Activated CD4-positive, alpha-beta T cell treated with anti-CD3 and anti-CD28 coated beads, Interleukin-2, amount 50 U/mL, for 16 hours (primary cell): ENCODE data around the gene GTF3C6.
A peak's percentile ranks its signal among the peaks of the same experiment; 100 is the strongest.
"Not testable (repeated sequence)": the region's sequence is repeated elsewhere in the genome, so short reads cannot be mapped to it uniquely, and the experiment has no call there.

Experiments used
- DNase-seq: peaks from one replicate; pipeline ENCODE4 v3.0.0-alpha.2; 2020

The GTF3C6 gene

GRCh38 chr6:110980227-110980626 lies 21.7 kb downstream of the GTF3C6 start:
- DNase-seq: no peak

- DNase-seq: no peak
Measured at GRCh38 chr6:110980648-110981047, 22.1 kb downstream of the GTF3C6 start.

DNA sequence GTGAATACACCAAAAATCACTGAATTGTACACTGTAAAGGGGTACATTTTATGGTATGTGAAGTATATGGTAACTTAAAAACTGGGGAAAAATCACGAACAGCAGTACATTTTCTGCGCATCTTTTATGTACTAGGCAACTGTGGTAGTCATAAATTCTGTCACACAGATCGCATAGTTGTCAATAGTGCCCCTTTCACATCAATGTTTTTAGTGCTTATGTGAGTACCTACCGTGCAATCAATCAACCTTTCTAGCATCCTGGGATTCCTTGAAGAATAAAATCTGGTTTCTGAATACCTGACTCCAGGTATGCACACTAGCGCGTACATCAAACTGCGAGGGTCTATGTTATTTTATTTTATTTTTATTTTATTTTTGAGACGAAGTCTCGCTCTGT lies 22.7 kb downstream of the GTF3C6 start:
- no peak for DNase-seq

- no peak for DNase-seq
Measured at GRCh38 chr6:110990840-110991576, 32.5 kb downstream of the GTF3C6 start.

GRCh38 chr6:110996691-110997090 lies 38.2 kb downstream of the GTF3C6 start:
- DNase-seq: no peak

GRCh38 chr6:110999634-111000270 lies 41.2 kb downstream of the GTF3C6 start:
- peak; percentile 11 for DNase-seq

DNA sequence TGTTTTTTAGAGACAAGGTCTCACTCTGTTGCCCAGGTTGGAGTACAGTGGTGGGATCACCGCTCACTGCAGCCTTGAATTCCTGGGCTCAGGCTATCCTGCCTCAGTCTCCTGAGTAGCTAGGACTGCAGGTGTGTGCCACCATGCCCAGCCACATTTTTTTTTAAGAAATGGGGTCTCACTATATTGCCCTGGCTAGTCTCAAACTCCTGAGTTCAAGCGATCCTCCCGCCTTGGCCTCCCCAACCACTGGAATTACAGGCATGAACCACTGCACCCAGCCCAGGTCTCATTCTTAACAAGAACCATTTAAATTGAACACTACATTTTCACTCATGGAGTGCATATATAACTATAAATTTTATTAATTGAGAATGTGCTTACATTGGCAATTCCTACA lies 43.8 kb downstream of the GTF3C6 start:
- DNase-seq: no peak

- peak; percentile 34 for DNase-seq
Measured at GRCh38 chr6:111011360-111012142, 53.0 kb downstream of the GTF3C6 start.

DNA sequence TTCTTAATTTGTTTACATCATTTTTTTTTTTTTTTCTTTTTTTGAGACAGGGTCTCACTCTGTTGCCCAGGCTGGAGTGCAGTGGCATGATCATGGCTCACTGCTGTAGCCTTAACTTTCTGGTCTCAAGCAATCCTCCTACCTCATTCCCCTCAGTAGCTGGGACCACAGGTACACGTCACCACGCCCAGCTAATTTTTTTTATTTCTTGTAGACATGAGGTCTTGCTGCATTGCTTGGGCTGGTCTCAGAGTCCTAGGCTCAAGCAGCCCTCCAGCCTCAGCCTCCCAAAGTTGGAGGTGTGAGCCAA lies 53.6 kb downstream of the GTF3C6 start:
- DNase-seq: no peak

GRCh38 chr6:111012520-111012919 lies 54.0 kb downstream of the GTF3C6 start:
- DNase-seq: not testable (repeated sequence)

DNA sequence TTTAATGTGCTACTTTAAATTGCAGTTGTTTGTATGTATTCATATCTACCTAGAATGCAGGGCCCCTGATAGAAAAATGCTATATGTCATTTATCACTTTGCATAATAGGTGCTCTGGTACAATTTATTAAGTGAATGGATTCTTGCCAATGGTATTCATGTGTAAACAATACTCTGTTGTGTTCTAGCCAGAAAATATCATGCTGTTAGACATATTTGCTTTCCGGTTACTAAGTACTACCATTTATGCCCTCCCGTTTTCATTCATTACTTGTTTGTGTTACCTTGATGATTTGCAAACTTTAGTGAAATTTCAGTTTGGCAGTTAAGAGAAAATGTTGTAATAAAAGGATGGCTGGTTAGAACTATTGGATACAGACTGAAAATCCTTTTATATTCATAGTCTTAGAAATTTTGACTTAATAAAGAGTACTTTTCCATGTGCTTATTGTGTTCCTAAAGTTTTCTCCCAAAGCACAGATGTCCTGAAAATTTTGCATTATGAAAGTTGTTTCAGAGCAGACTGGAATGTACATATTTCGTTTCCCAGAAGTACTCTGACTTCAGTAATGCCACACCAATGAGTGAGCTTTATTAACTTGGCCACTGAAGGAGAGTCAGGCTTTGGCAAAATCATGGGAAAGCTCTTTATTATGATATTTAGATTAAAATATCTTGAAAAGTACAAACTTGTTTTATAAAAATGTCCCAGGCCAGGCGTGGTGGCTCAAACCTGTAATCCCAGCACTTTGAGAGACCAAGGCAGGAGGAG lies 54.8 kb downstream of the GTF3C6 start:
- DNase-seq: no peak

DNA sequence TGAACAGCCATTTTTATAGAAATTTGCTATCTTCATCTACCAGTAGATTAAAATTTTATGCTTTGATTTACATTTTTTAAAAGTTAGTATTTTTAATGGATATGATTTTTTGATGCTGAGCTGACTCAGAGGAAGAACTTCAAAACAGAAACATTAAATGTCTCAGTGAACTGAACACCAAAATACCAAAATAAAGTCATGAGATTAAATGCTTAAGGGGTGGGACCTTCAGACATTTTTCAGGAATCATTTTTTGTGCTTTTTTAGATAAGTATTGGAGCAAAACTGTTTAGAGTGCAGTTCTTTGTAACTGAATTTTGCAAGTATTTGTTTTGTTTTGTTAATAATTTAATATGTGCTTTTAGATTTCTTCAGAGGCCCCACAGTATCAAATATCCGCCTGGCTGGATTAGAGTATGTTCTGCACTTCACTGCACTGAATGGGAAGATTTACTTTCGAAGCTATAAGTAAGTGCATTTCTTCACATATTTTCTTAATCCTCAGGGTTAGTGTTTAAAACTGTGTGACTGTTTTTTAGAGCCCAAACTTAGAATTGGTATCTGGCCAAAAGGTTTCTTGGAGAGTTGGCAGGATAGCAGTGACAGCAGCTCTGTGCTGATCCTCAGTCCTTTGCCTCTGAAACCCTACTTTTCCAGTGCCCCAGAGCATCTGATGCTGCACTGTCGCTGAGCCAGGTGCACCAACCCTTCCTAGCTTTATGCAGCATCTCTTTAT lies 57.1 kb downstream of the GTF3C6 start:
- no peak for DNase-seq

DNA sequence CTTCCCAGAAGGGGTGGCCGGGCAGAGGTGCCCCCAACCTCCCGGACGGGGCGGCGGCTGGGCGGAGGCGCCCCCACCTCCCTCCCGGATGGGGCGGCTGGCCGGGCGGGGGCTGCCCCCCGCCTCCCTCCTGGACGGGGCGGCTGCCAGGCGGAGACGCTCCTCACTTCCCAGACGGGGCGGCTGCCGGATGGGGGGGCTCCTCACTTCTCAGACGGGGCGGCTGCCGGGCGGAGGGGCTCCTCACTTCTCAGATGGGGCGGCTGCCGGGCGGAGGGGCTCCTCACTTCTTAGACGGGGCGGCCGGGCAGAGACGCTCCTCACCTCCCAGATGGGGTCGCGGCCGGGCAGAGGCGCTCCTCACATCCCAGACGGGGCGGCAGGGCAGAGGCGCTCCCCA lies 58.7 kb downstream of the GTF3C6 start:
- not testable (repeated sequence) for DNase-seq
